ENCODE measurements around the gene ABITRAM. TPM values are rescaled to one million over a fixed set of nuclear protein-coding genes. Genes with fewer than 3 reads are reported as not detected.

The ABITRAM gene
- total and polyA plus RNA-seq, 9 donors: 6.8 to 15.1 (median 8.4) TPM

- Histone ChIP-seq H3K9me3 (no peaks in the 10 kb centered on the region), H3K27ac (peak overlapping the region in 1 of 2 donors; percentile 53), H3K27me3 (no peaks in the 10 kb centered on the region), H3K36me3 (no peaks in the 10 kb centered on the region), H3K4me1 (ENCODE audit: insufficient read depth) (no peaks in the 10 kb centered on the region), H3K4me3 (no peak overlapping the region)
- intact Hi-C loops (cut with DNase I): no loop called here
- TF ChIP-seq EP300 (IDR thresholded peaks at IDR 0.05) (no peak), POLR2A (IDR thresholded peaks at IDR 0.05) (no peak), CTCF (IDR thresholded peaks at IDR 0.05) (peak; percentile 9 to 58 (median 58))
- 0 to 2% (median 1%) methylated on average over 3 of the region's 3 CpGs for WGBS, 3 donors
- DNase-seq: no peak
Observed at GRCh38 chr9:108953983-108954574, 19.9 kb downstream of the ABITRAM start.

- intact Hi-C loops (cut with DNase I): no loop called here
- DNase-seq: no peak
- no peak for TF ChIP-seq POLR2A (IDR thresholded peaks at IDR 0.05)
- no peak for TF ChIP-seq CTCF (IDR thresholded peaks at IDR 0.05)
- no peak for TF ChIP-seq EP300 (IDR thresholded peaks at IDR 0.05)
- Histone ChIP-seq H3K27ac (no peak overlapping the region), H3K27me3 (no peaks in the 10 kb centered on the region), H3K4me1 (ENCODE audit: insufficient read depth) (no peaks in the 10 kb centered on the region), H3K36me3 (no peaks in the 10 kb centered on the region), H3K9me3 (no peaks in the 10 kb centered on the region), H3K4me3 (no peak overlapping the region)
- 86 to 90% (median 88%) methylated on average over 4 of the region's 4 CpGs for WGBS, 3 donors
Observed at GRCh38 chr9:108956022-108956630, 21.9 kb downstream of the ABITRAM start.

GRCh38 chr9:108956631-108957026 lies 22.4 kb downstream of the ABITRAM start:
- intact Hi-C loops (cut with DNase I): no loop called here
- Histone ChIP-seq H3K4me3 (no peak overlapping the region), H3K9me3 (no peaks in the 10 kb centered on the region), H3K27ac (no peak overlapping the region), H3K4me1 (ENCODE audit: insufficient read depth) (no peaks in the 10 kb centered on the region), H3K27me3 (no peaks in the 10 kb centered on the region), H3K36me3 (no peaks in the 10 kb centered on the region)
- TF ChIP-seq EP300 (IDR thresholded peaks at IDR 0.05): no peak
- TF ChIP-seq CTCF (IDR thresholded peaks at IDR 0.05): no peak
- no peak for TF ChIP-seq POLR2A (IDR thresholded peaks at IDR 0.05)
- DNase-seq: no peak

- no peaks in the 10 kb centered on the region for H3K36me3 ChIP-seq
- no peaks in the 10 kb centered on the region for H3K9me3 ChIP-seq
- H3K27me3 ChIP-seq: no peaks in the 10 kb centered on the region
- H3K27ac ChIP-seq: no peak overlapping the region
- TF ChIP-seq POLR2A (IDR thresholded peaks at IDR 0.05) (no peak), CTCF (IDR thresholded peaks at IDR 0.05) (no peak), EP300 (IDR thresholded peaks at IDR 0.05) (no peak)
- no peak for DNase-seq
- no peak overlapping the region for H3K4me3 ChIP-seq
- 72 to 73% (median 72%) methylated on average over 6 of the region's 6 CpGs for WGBS, 3 donors
- intact Hi-C loops (cut with DNase I): no loop called here
- H3K4me1 ChIP-seq (ENCODE audit: insufficient read depth): no peaks in the 10 kb centered on the region
Observed at GRCh38 chr9:108960331-108960730, 26.1 kb downstream of the ABITRAM start.

Measured in ovary (tissue), 9 donors.